K562 (cell line): Measurements from ENCODE around the gene FRMD5. TPM values are rescaled to one million over a fixed set of nuclear protein-coding genes. Genes with fewer than 3 reads are reported as not detected.

ENCODE experiments used
- ATAC-seq: fragments of 200-7000 bp; cut with Tn5 transposase; 3 replicates; pipeline ENCODE4 v1.9.1; 2020; ENCODE audit warnings: moderate library complexity
- BruUV-seq: library from RNA; stranded (reverse); fragments of 400-500 nt; replicated peaks from 2 replicates; lab custom pipeline; 2021; lab: Mats Ljungman, UMichigan
- CTCF ChIA-PET: fragments of 300-600 bp; formaldehyde crosslinking; extraction: SDS; loops from one replicate; lab custom pipeline; 2021; ENCODE audit warnings: low intra/inter-chr PET ratio; lab: Yijun Ruan, JAX
- POLR2A ChIA-PET: fragments of 300-600, 350-650 bp; sonication (Branson Sonifier 250); formaldehyde crosslinking; extraction: SDS; loops from one replicate; lab custom pipeline; 2021; ENCODE audit warnings: antibody characterized with exemption, inconsistent platforms; lab: Yijun Ruan, JAX
- DNase-seq, 4 experiments: peaks; one replicate each; pipeline versions ENCODE4 v3.0.0 to v3.0.0-alpha.2; 2011 to 2018; ENCODE audit warnings: low spot score in 3 of 4, mixed read lengths in 3 of 4; ENCODE audit errors: extremely low read depth in 1 of 4
- FAIRE-seq: peaks from 2 replicates; lab custom pipeline; 2011; peaks lifted over from hg19 to GRCh38; lab: Jason Lieb, UNC
- H2AFZ ChIP-seq: 2 replicates; pipeline ENCODE4 v1.6.0; 2011; ENCODE audit warnings: low read depth, low read length, control low read depth, inconsistent platforms
- H3K27ac ChIP-seq: fragments of 200-600 bp; 3 replicates; pipeline ENCODE4 v1.8.0; 2011; ENCODE audit warnings: low read depth, mild to moderate bottlenecking, control low read depth, inconsistent platforms, low read length, moderate library complexity, mixed read lengths; ENCODE audit errors: extremely low read depth
- H3K27me3 ChIP-seq, 2 experiments: fragments of 300-600 bp in 1 of 2; 2 replicates in 1 of 2; 3 replicates in 1 of 2; pipeline versions ENCODE4 v1.6.0 to v1.8.0; 2011; ENCODE audit warnings: inconsistent platforms in 2 of 2, low read length in 2 of 2, mild to moderate bottlenecking in 1 of 2, mixed read lengths in 1 of 2, moderate library complexity in 1 of 2; ENCODE audit not compliant: control insufficient read depth in 2 of 2, insufficient read depth in 2 of 2
- H3K36me3 ChIP-seq: fragments of 300-600 bp; 3 replicates; pipeline ENCODE4 v1.8.0; 2011; ENCODE audit warnings: mild to moderate bottlenecking, low read length, inconsistent platforms; ENCODE audit not compliant: control insufficient read depth, insufficient read depth
- H3K4me1 ChIP-seq, 2 experiments: fragments of 200-600 bp in 1 of 2; replicated peaks in 1 of 2; 2 replicates in 1 of 2; 3 replicates in 1 of 2; pipeline versions ENCODE4 v1.5.1 to v1.8.0; 2011; ENCODE audit warnings: inconsistent platforms in 2 of 2, low read length in 2 of 2, mild to moderate bottlenecking in 1 of 2, mixed read lengths in 1 of 2, moderate library complexity in 1 of 2; ENCODE audit not compliant: control insufficient read depth in 2 of 2, insufficient read depth in 2 of 2
- H3K4me2 ChIP-seq: 2 replicates; pipeline ENCODE4 v1.6.1; 2011; ENCODE audit warnings: low read length, control low read depth, inconsistent platforms, mixed read lengths; ENCODE audit not compliant: insufficient read depth
- H3K4me3 ChIP-seq: fragments of 200-600 bp; sonication (generic), shearing (Covaris generic); 2 replicates; pipeline ENCODE4 v1.5.1; 2016; ENCODE audit warnings: control low read depth, inconsistent platforms
- H3K79me2 ChIP-seq: fragments of 200-600 bp; 3 replicates; pipeline ENCODE4 v1.8.0; 2011; ENCODE audit warnings: low read length, inconsistent platforms; ENCODE audit not compliant: control insufficient read depth, insufficient read depth
- H3K9ac ChIP-seq, 2 experiments: 2 replicates each; pipeline versions ENCODE4 v1.6.0 to v1.6.1; 2011; ENCODE audit warnings: low read depth in 2 of 2, low read length in 2 of 2, control low read depth in 1 of 2, inconsistent platforms in 1 of 2, mild to moderate bottlenecking in 1 of 2, mixed read lengths in 1 of 2; ENCODE audit not compliant: insufficient read depth in 1 of 2
- H3K9me1 ChIP-seq: one replicate; pipeline ENCODE4 v1.6.0; 2011; ENCODE audit warnings: inconsistent platforms, mild to moderate bottlenecking, low read length, moderate library complexity; ENCODE audit not compliant: control insufficient read depth, insufficient read depth
- H3K9me3 ChIP-seq: replicated peaks from 2 replicates; pipeline ENCODE4 v1.5.1; 2011; ENCODE audit warnings: low read depth, low read length, inconsistent platforms; ENCODE audit not compliant: control insufficient read depth, insufficient read depth
- H4K20me1 ChIP-seq: replicated peaks from 2 replicates; pipeline ENCODE4 v1.6.1; 2011; ENCODE audit warnings: low read length, inconsistent platforms, mixed read lengths; ENCODE audit not compliant: control insufficient read depth, insufficient read depth
- AFF1 ChIP-seq, 2 experiments: fragments of 450-650 bp; IDR thresholded peaks; 2 replicates each; pipeline ENCODE4 v1.6.1; 2018; ENCODE audit warnings: mild to moderate bottlenecking in 2 of 2, low read depth in 1 of 2; ENCODE audit not compliant: partially characterized antibody in 2 of 2
- HIVEP1 ChIP-seq: fragments of 250-450 bp; sonication (Bioruptor Pico); IDR thresholded peaks from 2 replicates; pipeline ENCODE4 v1.4.0; 2020; ENCODE audit warnings: mild to moderate bottlenecking
- SAFB2 ChIP-seq: fragments of 200-400 bp; formaldehyde crosslinking; IDR thresholded peaks from 2 replicates; pipeline ENCODE4 v1.6.1; 2018; ENCODE audit warnings: borderline replicate concordance, low read length, low read depth, moderate library complexity; ENCODE audit not compliant: severe bottlenecking
- WHSC1 ChIP-seq: IDR thresholded peaks from one replicate; pipeline ENCODE4 v1.6.1; 2012; ENCODE audit warnings: low read length, control low read depth, inconsistent platforms
- ZNF445 ChIP-seq: fragments of 250-450 bp; sonication (Bioruptor Pico); IDR thresholded peaks from 2 replicates; pipeline ENCODE4 v1.4.0; 2020; ENCODE audit warnings: low read depth, mild to moderate bottlenecking, moderate library complexity
- ZNF830 ChIP-seq: fragments of 250-450 bp; sonication (Bioruptor Pico); IDR thresholded peaks from 2 replicates; pipeline ENCODE4 v1.5.0; 2021; ENCODE audit warnings: mild to moderate bottlenecking
- WGBS: fragments of 100-300 bp; shearing (Covaris generic); methylation state at CpG from one replicate; pipeline ENCODE4 v1.1.6; 2016; ENCODE audit warnings: low coverage, mixed read lengths; ENCODE audit not compliant: insufficient coverage; ENCODE audit errors: missing lambda C conversion rate; 5-methylcytosine and 5-hydroxymethylcytosine counted together
- in situ Hi-C: fragments of 300-500 bp; cut with MboI; formaldehyde crosslinking; loops from 4 replicates; pipeline ENCODE4 v1.15.0; 2018; ENCODE audit warnings: inconsistent platforms, mixed read lengths
- intact Hi-C: fragments of 100-400 bp; cut with micrococcal nuclease; formaldehyde crosslinking; loops from 2 replicates; pipeline ENCODE4 v1.14.2; 2022
- polyA plus RNA-seq, 8 experiments: library from polyadenylated mRNA; depleted of rRNA in 4 of 8; stranded (reverse) in 5 of 8; unstranded in 3 of 8; fragments of >200 nt; fragmentation: Nextera tagmentation in 2 of 8; fragmentation: Illumina TruSeq in 1 of 8; extraction: Ambion mirVana in 2 of 8; extraction: Trizol in 1 of 8; gene quantifications; 2 replicates each; pipeline versions ENCODE4 v1.2.1 to v1.2.3, GENCODE V29; 2011 to 2014; ENCODE audit warnings: inconsistent platforms in 1 of 8, missing spikeins in 1 of 8
- total RNA-seq, 7 experiments: library from RNA; depleted of rRNA in 6 of 7; stranded (reverse); fragments of >200 nt in 6 of 7; fragmentation: Illumina TruSeq in 2 of 7; extraction: Trizol in 2 of 7; gene quantifications; 2 replicates each; pipeline versions ENCODE4 v1.2.1 to v1.2.3, GENCODE V29; 2011 to 2021; ENCODE audit warnings: low replicate concordance in 1 of 7
- TF ChIP-seq, protein P1 (sequence below), 2 experiments: fragments of 450-650 bp; IDR thresholded peaks; 2 replicates each; pipeline ENCODE4 v1.6.1; 2016; ENCODE audit warnings: mild to moderate bottlenecking in 2 of 2, borderline replicate concordance in 1 of 2, low read depth in 1 of 2, moderate library complexity in 1 of 2

FRMD5 gene
- total and polyA plus RNA-seq, 9 of the 15 experiments (the other 6 are each of a cell fraction or from before 2014, with no cell fraction given): 0.13 to 0.38 TPM; not detected in 7

DNA sequence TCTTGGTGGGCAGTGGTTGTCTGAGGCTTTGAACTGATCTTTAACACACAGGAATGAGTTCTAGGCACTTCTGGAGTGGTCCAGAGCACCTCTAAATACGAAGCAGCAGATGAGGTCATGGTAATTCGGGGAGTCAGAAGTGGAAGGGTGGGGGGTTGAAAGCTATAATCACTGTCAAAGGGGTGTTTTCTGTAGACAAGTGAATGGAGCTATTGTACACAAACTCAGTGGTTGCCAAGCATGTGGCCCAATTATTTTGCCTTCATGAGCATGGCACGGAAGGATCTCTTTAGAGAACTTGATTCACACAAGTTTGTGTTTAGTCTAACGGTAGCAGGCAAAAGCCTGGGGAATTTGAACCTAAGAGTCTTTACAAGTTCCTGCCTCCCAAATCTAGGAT is 6.3 kb downstream of the FRMD5 start:
- 0% methylated on average over 4 of the region's 4 CpGs for WGBS
- no peak for ATAC-seq
- TF ChIP-seq, protein P1, sequence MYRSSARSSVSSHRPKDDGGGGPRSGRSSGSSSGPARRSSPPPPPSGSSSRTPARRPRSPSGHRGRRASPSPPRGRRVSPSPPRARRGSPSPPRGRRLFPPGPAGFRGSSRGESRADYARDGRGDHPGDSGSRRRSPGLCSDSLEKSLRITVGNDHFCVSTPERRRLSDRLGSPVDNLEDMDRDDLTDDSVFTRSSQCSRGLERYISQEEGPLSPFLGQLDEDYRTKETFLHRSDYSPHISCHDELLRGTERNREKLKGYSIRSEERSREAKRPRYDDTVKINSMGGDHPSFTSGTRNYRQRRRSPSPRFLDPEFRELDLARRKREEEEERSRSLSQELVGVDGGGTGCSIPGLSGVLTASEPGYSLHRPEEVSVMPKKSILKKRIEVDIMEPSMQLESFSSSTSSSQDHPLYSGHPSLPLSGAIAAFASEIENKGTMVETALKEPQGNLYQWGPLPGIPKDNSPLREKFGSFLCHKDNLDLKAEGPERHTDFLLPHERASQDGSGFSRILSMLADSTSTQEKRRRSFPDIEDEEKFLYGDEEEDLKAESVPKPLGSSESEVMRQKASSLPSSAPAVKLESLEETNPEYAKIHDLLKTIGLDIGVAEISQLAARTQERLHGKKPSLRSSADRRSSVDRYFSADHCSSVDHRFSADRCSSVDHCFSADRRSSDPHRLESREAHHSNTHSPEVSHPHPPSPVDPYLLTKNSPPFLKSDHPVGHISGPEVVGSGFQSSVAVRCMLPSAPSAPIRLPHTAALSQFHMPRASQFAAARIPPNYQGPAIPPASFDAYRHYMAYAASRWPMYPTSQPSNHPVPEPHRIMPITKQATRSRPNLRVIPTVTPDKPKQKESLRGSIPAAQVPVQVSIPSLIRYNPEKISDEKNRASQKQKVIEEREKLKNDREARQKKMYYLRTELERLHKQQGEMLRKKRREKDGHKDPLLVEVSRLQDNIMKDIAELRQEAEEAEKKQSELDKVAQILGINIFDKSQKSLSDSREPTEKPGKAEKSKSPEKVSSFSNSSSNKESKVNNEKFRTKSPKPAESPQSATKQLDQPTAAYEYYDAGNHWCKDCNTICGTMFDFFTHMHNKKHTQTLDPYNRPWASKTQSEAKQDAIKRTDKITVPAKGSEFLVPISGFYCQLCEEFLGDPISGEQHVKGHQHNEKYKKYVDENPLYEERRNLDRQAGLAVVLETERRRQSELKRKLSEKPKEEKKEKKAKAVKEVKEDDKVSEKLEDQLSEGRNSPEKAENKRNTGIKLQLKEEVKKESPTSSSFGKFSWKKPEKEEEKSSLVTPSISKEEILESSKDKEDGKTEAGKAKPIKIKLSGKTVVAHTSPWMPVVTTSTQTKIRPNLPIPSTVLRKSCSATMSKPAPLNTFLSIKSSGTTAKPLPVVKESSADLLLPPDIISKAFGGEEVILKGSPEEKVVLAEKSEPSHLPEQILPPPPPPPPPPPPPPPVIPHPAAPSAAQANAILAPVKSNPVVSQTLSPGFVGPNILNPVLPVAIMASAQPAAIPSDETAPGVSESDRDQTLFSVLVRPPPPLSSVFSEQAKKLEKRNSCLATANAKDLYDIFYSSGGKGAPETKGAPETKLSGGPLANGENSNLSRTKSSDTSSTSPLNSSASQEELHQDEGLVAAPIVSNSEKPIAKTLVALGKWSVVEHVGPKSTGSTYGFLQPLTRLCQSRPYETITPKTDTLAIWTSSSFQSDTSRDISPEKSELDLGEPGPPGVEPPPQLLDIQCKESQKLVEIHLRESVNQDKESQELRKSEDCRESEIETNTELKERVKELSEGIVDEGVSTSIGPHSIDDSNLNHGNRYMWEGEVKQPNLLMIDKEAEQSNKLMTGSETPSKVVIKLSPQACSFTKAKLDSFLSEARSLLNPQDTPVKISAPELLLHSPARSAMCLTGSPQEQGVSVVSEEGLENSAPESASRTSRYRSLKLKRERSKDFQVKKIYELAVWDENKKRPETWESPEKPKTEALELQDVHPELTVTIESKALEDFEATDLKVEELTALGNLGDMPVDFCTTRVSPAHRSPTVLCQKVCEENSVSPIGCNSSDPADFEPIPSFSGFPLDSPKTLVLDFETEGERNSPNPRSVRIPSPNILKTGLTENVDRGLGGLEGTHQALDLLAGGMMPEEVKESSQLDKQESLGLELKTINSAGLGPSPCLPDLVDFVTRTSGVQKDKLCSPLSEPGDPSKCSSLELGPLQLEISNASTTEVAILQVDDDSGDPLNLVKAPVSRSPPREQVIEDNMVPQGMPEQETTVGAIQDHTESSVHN (IDR thresholded peaks at IDR 0.05; ENCODE audit: borderline replicate concordance in 1 of 2, low read depth in 1 of 2): no peak
- TF ChIP-seq AFF1 (IDR thresholded peaks at IDR 0.05; ENCODE audit: low read depth in 1 of 2, partially characterized antibody in 2 of 2) (no peak), SAFB2 (no peak), WHSC1 (no peak), ZNF445 (CRISPR knock-in tag) (no peak), HIVEP1 (CRISPR knock-in tag) (no peak), ZNF830 (no peak)

More for the DNA sequence above, 6.3 kb downstream of the FRMD5 start:
- Histone ChIP-seq H3K36me3 (no peaks in the 10 kb centered on the region), H2AFZ (no peak overlapping the region), H4K20me1 (no peaks in the 10 kb centered on the region), H3K9me3 (no peaks in the 10 kb centered on the region), H3K79me2 (no peaks in the 10 kb centered on the region), H3K27me3 (peaks cover 11 to 15% of the 10 kb centered on the region in 2 experiments; a peak in 4 of 5 replicates), H3K9me1 (no peaks in the 10 kb centered on the region), H3K4me2 (no peak overlapping the region), H3K4me3 (no peak overlapping the region), H3K27ac (no peak overlapping the region), H3K9ac (no peak overlapping the region), H3K4me1 (no peaks in the 10 kb centered on the region; a peak in 1 of 5 replicates)
- no peak for DNase-seq
- in situ Hi-C loops (no loop called here), intact Hi-C loops (no loop called here)
- no TSS peak for BruUV-seq
- ChIA-PET CTCF (no interaction called here), POLR2A (no interaction called here)
- FAIRE-seq: no peak
